ENCODE results near the gene CHMP3. TPM values are rescaled to one million over a fixed set of nuclear protein-coding genes. Genes with fewer than 3 reads are reported as not detected.

The CHMP3 gene
- total RNA-seq, 4 donors from 2014 or later, result 104 to 139 (median 122) TPM

DNA sequence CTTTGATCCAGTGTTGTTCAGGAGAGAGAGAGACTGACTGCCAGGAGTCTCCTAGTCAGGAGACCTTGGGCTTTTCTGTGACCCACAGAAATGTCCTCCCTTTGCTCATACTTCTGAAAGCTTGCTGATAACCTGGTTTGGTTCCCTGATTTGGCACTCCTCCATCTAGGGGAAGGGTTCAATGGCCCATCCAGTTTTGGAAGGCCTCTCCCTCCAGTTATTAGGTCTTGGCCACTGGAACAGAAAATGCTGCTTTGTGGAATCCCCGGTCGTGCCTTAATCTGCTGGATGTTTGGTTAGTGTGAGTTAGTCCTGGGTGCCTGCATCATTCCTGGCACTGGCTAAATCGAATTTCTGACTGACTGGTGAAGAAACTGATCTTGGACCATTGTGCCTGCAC lies 86.3 kb downstream of the CHMP3 start:
- no peaks in the 10 kb centered on the region for H3K27me3 ChIP-seq
- H3K27ac ChIP-seq, result no peak overlapping the region
- no peak overlapping the region for H3K4me3 ChIP-seq
- H3K4me1 ChIP-seq, result no peaks in the 10 kb centered on the region
- no peak for TF ChIP-seq POLR2A (IDR thresholded peaks at IDR 0.05)
- H3K9me3 ChIP-seq, result no peaks in the 10 kb centered on the region
- DNase-seq, result no peak
- peaks cover 0 to 98% (median 0%) of the 10 kb centered on the region in 3 donors for H3K36me3 ChIP-seq

GRCh38 chr2:86476092-86476491 lies 87.2 kb downstream of the CHMP3 start:
- no peak overlapping the region for H3K27ac ChIP-seq
- H3K4me1 ChIP-seq, result no peaks in the 10 kb centered on the region
- no peak for DNase-seq
- H3K36me3 ChIP-seq, result peaks cover 0 to 97% (median 0%) of the 10 kb centered on the region in 3 donors
- no peaks in the 10 kb centered on the region for H3K9me3 ChIP-seq
- no peak overlapping the region for H3K4me3 ChIP-seq
- TF ChIP-seq, protein P1, sequence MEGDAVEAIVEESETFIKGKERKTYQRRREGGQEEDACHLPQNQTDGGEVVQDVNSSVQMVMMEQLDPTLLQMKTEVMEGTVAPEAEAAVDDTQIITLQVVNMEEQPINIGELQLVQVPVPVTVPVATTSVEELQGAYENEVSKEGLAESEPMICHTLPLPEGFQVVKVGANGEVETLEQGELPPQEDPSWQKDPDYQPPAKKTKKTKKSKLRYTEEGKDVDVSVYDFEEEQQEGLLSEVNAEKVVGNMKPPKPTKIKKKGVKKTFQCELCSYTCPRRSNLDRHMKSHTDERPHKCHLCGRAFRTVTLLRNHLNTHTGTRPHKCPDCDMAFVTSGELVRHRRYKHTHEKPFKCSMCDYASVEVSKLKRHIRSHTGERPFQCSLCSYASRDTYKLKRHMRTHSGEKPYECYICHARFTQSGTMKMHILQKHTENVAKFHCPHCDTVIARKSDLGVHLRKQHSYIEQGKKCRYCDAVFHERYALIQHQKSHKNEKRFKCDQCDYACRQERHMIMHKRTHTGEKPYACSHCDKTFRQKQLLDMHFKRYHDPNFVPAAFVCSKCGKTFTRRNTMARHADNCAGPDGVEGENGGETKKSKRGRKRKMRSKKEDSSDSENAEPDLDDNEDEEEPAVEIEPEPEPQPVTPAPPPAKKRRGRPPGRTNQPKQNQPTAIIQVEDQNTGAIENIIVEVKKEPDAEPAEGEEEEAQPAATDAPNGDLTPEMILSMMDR (IDR thresholded peaks at IDR 0.05), result no peak
- no peak for TF ChIP-seq POLR2A (IDR thresholded peaks at IDR 0.05)
- no peaks in the 10 kb centered on the region for H3K27me3 ChIP-seq

- no peaks in the 10 kb centered on the region for H3K27me3 ChIP-seq
- H3K4me1 ChIP-seq, result no peaks in the 10 kb centered on the region
- DNase-seq, result no peak
- no peak overlapping the region for H3K4me3 ChIP-seq
- no peak for TF ChIP-seq POLR2A (IDR thresholded peaks at IDR 0.05)
- TF ChIP-seq, protein P1 (IDR thresholded peaks at IDR 0.05), result no peak
- no peak overlapping the region for H3K27ac ChIP-seq
- H3K36me3 ChIP-seq, result peaks cover 0 to 97% (median 0%) of the 10 kb centered on the region in 3 donors
- H3K9me3 ChIP-seq, result no peaks in the 10 kb centered on the region
Observed at GRCh38 chr2:86471637-86472036, 91.6 kb downstream of the CHMP3 start.

DNA sequence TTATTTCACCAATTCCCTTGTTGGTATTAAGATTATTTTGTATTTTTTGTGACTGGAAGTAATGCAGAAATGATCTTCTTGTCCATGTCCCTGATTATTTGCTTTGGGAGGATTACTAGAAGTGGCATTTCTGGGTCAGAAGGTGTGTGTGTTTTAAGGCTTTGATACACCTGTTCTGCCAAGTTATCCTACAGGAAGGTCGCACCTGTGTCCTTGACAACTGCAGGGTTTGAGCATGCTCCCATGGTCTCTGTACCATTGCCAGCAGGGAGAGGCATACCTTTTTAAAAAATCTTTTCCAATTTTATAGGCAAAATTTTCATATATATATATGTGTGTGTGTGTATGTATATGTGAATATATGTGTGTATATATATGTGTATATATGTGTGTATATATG lies 92.4 kb downstream of the CHMP3 start:
- Histone ChIP-seq H3K4me1 (no peaks in the 10 kb centered on the region), H3K4me3 (no peak overlapping the region), H3K27ac (no peak overlapping the region), H3K27me3 (no peaks in the 10 kb centered on the region), H3K9me3 (no peaks in the 10 kb centered on the region), H3K36me3 (peaks cover 0 to 98% (median 0%) of the 10 kb centered on the region in 3 donors)
- DNase-seq, result no peak
- no peak for TF ChIP-seq POLR2A (IDR thresholded peaks at IDR 0.05)
- TF ChIP-seq, protein P1 (IDR thresholded peaks at IDR 0.05), result no peak

- Histone ChIP-seq H3K27me3 (no peaks in the 10 kb centered on the region), H3K4me3 (no peak overlapping the region), H3K9me3 (no peaks in the 10 kb centered on the region), H3K36me3 (peaks cover 0 to 98% (median 0%) of the 10 kb centered on the region in 3 donors), H3K4me1 (no peaks in the 10 kb centered on the region), H3K27ac (no peak overlapping the region)
- no peak for DNase-seq
- TF ChIP-seq, protein P1 (IDR thresholded peaks at IDR 0.05), result no peak
- no peak for TF ChIP-seq POLR2A (IDR thresholded peaks at IDR 0.05)
Observed at GRCh38 chr2:86468162-86469033, 94.8 kb downstream of the CHMP3 start.

- H3K4me3 ChIP-seq, result no peak overlapping the region
- H3K27me3 ChIP-seq, result no peaks in the 10 kb centered on the region
- TF ChIP-seq POLR2A (IDR thresholded peaks at IDR 0.05), result no peak
- TF ChIP-seq, protein P1 (IDR thresholded peaks at IDR 0.05), result no peak
- DNase-seq, result no peak
- no peaks in the 10 kb centered on the region for H3K9me3 ChIP-seq
- no peaks in the 10 kb centered on the region for H3K4me1 ChIP-seq
- peaks cover 0 to 98% (median 0%) of the 10 kb centered on the region in 3 donors for H3K36me3 ChIP-seq
- H3K27ac ChIP-seq, result no peak overlapping the region
Observed at GRCh38 chr2:86466306-86466705, 96.9 kb downstream of the CHMP3 start.

Data from Peyer's patch (tissue), 4 donors.